Endometrial microvascular endothelial cells (primary cell): Measurements from ENCODE around the gene G6PD. TPM values are rescaled to one million over a fixed set of nuclear protein-coding genes. Genes with fewer than 3 reads are reported as not detected.

ENCODE experiments used
- in situ Hi-C: cut with HindIII; loops from 2 replicates; pipeline ENCODE4 v1.10.0; 2017; ENCODE audit warnings: low sequenced_read_pairs, low pct_unique_long_range_greater_than_20kb; ENCODE audit errors: inconsistent ontology term
- total RNA-seq: library from RNA; depleted of rRNA; stranded (reverse); fragments of >200 nt; gene quantifications from one replicate; pipeline ENCODE4 v1.2.3, GENCODE V29; 2015; ENCODE audit errors: inconsistent ontology term

Gene G6PD
- total RNA-seq, 1 donor from 2014 or later: 85.4 TPM

GRCh38 chrX:154495472-154495922 lies 51.1 kb downstream of the G6PD start:
- in situ Hi-C loops: no loop called here

- in situ Hi-C loops: no loop called here
Observed at GRCh38 chrX:154494715-154495114, 51.9 kb downstream of the G6PD start.

- in situ Hi-C loops: no loop called here
Observed at GRCh38 chrX:154490414-154491083, 56.1 kb downstream of the G6PD start, which contains the start of gene SLC10A3. TSS of gene SLC10A3 (minus strand) at chrX:154490629. CDS start at chrX:154488940, 1,689 bp downstream.

GRCh38 chrX:154490021-154490413 lies 56.6 kb downstream of the G6PD start:
- in situ Hi-C loops: no loop called here

- in situ Hi-C loops: no loop called here
Observed at GRCh38 chrX:154489182-154489581, 57.5 kb downstream of the G6PD start.

- in situ Hi-C loops: no loop called here
Observed at GRCh38 chrX:154488336-154489075, 58.1 kb downstream of the G6PD start.

GRCh38 chrX:154487518-154488290 lies 58.9 kb downstream of the G6PD start:
- in situ Hi-C loops: no loop called here

- in situ Hi-C loops: no loop called here
Observed at GRCh38 chrX:154486396-154487207, 60.0 kb downstream of the G6PD start, which contains the start of gene UBL4A. TSS of gene UBL4A (minus strand) at chrX:154486615. CDS start at chrX:154486584, 31 bp downstream.

- in situ Hi-C loops: no loop called here
Observed at GRCh38 chrX:154486052-154486395, 60.6 kb downstream of the G6PD start.

- in situ Hi-C loops: no loop called here
Observed at GRCh38 chrX:154485150-154486051, 61.2 kb downstream of the G6PD start.

- in situ Hi-C loops: no loop called here
Observed at GRCh38 chrX:154484255-154485149, 62.1 kb downstream of the G6PD start.

- in situ Hi-C loops: no loop called here
Observed at GRCh38 chrX:154483325-154483724, 63.3 kb downstream of the G6PD start.

- in situ Hi-C loops: no loop called here
Observed at GRCh38 chrX:154482786-154483185, 63.9 kb downstream of the G6PD start.

- in situ Hi-C loops: no loop called here
Observed at GRCh38 chrX:154481911-154482601, 64.6 kb downstream of the G6PD start.
